NOMO-1 treated with DMSO at 0.1 percent for 48 hours (cell line): ENCODE data around the gene MZT2B.
A peak's percentile ranks its signal among the peaks of the same experiment; 100 is the strongest.
"Not testable (repeated sequence)": the region's sequence is repeated elsewhere in the genome, so short reads cannot be mapped to it uniquely, and the experiment has no call there.

Experiments used
- DNase-seq: peaks from one replicate; lab custom pipeline; 2025; ENCODE audit not compliant: unreplicated experiment; lab: John Stamatoyannopoulos, UW

Gene MZT2B

GRCh38 chr2:130169896-130170295 lies 12.2 kb upstream of the MZT2B start:
- DNase-seq: no peak

- DNase-seq: not testable (repeated sequence)
These were observed 7.2 kb upstream of the MZT2B start for GRCh38 chr2:130174866-130175265.

- not testable (repeated sequence) for DNase-seq
These were observed 1.4 kb upstream of the MZT2B start for GRCh38 chr2:130180404-130181324.

GRCh38 chr2:130181325-130181879 lies 660 bp upstream of the MZT2B start, which contains the start of gene SMPD4:
SMPD4 (minus strand) TSS chr2:130181602; CDS start chr2:130176592, 5,010 bp downstream.
- DNase-seq: peak; percentile 85

GRCh38 chr2:130182826-130183511 lies 907 bp downstream of the MZT2B start:
- not testable (repeated sequence) for DNase-seq

- no peak for DNase-seq
These were observed 1.7 kb downstream of the MZT2B start for GRCh38 chr2:130183512-130184373.

GRCh38 chr2:130185436-130185835 lies 3.4 kb downstream of the MZT2B start:
- DNase-seq: no peak

- DNase-seq: no peak
These were observed 3.8 kb downstream of the MZT2B start for GRCh38 chr2:130185896-130186295.

GRCh38 chr2:130186391-130186790 lies 4.3 kb downstream of the MZT2B start:
- DNase-seq: no peak

- DNase-seq: no peak
These were observed 5.2 kb downstream of the MZT2B start for GRCh38 chr2:130187268-130187667.

- not testable (repeated sequence) for DNase-seq
These were observed 6.1 kb downstream of the MZT2B start for GRCh38 chr2:130187859-130188792.

GRCh38 chr2:130188958-130189357 lies 6.9 kb downstream of the MZT2B start:
- not testable (repeated sequence) for DNase-seq

- no peak for DNase-seq
These were observed 8.2 kb downstream of the MZT2B start for GRCh38 chr2:130190237-130190636.

- DNase-seq: not testable (repeated sequence)
These were observed 9.3 kb downstream of the MZT2B start for GRCh38 chr2:130191319-130191718.

GRCh38 chr2:130192451-130192850 lies 10.4 kb downstream of the MZT2B start:
- not testable (repeated sequence) for DNase-seq

- DNase-seq: not testable (repeated sequence)
These were observed 11.8 kb downstream of the MZT2B start for GRCh38 chr2:130193824-130194223.

- not testable (repeated sequence) for DNase-seq
These were observed 13.1 kb downstream of the MZT2B start for GRCh38 chr2:130195089-130195635.

- not testable (repeated sequence) for DNase-seq
These were observed 14.0 kb downstream of the MZT2B start for GRCh38 chr2:130196052-130196451.

- no peak for DNase-seq
These were observed 16.3 kb downstream of the MZT2B start, which contains the start of gene TUBA3E for GRCh38 chr2:130198343-130198742. TUBA3E (minus strand) TSS chr2:130198439; CDS start chr2:130198360, 79 bp downstream.
